ENCODE results near the gene C3orf49.

DNA sequence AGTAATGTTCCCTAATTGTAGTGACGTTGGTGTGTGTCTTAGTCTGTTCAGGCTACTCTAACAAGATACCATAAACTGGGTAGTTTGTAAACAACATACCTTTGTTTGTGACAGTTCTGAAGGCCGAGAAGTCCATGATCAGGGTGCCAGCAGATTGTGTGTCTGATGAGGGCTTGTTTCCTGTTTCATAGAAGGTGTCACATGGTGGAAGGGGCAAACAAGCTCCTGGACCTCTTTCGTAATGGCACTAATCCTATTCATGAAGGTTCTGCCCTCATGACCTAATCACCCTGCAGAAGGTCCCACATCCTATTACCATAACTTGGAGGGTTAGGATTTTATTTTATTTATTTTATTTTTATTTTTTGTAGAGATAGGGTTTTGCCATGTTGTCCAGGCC, 55.7 kb downstream of the C3orf49 start:
- TF ChIP-seq, protein P1, sequence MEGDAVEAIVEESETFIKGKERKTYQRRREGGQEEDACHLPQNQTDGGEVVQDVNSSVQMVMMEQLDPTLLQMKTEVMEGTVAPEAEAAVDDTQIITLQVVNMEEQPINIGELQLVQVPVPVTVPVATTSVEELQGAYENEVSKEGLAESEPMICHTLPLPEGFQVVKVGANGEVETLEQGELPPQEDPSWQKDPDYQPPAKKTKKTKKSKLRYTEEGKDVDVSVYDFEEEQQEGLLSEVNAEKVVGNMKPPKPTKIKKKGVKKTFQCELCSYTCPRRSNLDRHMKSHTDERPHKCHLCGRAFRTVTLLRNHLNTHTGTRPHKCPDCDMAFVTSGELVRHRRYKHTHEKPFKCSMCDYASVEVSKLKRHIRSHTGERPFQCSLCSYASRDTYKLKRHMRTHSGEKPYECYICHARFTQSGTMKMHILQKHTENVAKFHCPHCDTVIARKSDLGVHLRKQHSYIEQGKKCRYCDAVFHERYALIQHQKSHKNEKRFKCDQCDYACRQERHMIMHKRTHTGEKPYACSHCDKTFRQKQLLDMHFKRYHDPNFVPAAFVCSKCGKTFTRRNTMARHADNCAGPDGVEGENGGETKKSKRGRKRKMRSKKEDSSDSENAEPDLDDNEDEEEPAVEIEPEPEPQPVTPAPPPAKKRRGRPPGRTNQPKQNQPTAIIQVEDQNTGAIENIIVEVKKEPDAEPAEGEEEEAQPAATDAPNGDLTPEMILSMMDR (IDR thresholded peaks at IDR 0.05) = no peak
- TF ChIP-seq POLR2A (IDR thresholded peaks at IDR 0.05) = no peak

Data from uterus (tissue), 2 donors.